Fibroblast of villous mesenchyme (primary cell): ENCODE results near the gene NKAIN2. TPM values are rescaled to one million over a fixed set of nuclear protein-coding genes. Genes with fewer than 3 reads are reported as not detected.

ENCODE experiments used
- DNase-seq: peaks from one replicate; pipeline ENCODE4 v3.0.0-alpha.2; 2010; ENCODE audit warnings: low read depth
- H3K4me3 ChIP-seq: 2 replicates; pipeline ENCODE4 v1.5.1; 2011; ENCODE audit warnings: low read depth, mild to moderate bottlenecking, low read length
- CTCF ChIP-seq: IDR thresholded peaks from 2 replicates; pipeline ENCODE4 v1.5.1; 2012; ENCODE audit warnings: low read depth, mild to moderate bottlenecking, low read length; ENCODE audit not compliant: insufficient read depth
- total RNA-seq: library from RNA; depleted of rRNA; stranded (reverse); fragments of >200 nt; gene quantifications from 2 replicates; pipeline ENCODE4 v1.2.3, GENCODE V29; 2012

Gene NKAIN2
- total RNA-seq, 1 donor, result not detected

- DNase-seq, result no peak
- no peak for TF ChIP-seq CTCF
- H3K4me3 ChIP-seq, result no peak overlapping the region
Measured at GRCh38 chr6:124027392-124027791, 223.7 kb downstream of the NKAIN2 start.

- H3K4me3 ChIP-seq, result no peak overlapping the region
- no peak for TF ChIP-seq CTCF
- no peak for DNase-seq
Measured at GRCh38 chr6:124028117-124028516, 224.5 kb downstream of the NKAIN2 start.

GRCh38 chr6:124029567-124029966 lies 225.9 kb downstream of the NKAIN2 start:
- DNase-seq, result no peak
- no peak overlapping the region for H3K4me3 ChIP-seq

GRCh38 chr6:124033501-124033900 lies 229.8 kb downstream of the NKAIN2 start:
- no peak for TF ChIP-seq CTCF
- H3K4me3 ChIP-seq, result no peak overlapping the region
- no peak for DNase-seq

More at GRCh38 chr6:124029567-124029966, 225.9 kb downstream of the NKAIN2 start:
- TF ChIP-seq CTCF, result no peak

- TF ChIP-seq CTCF, result no peak
- DNase-seq, result no peak
- no peak overlapping the region for H3K4me3 ChIP-seq
Measured at GRCh38 chr6:124036384-124036783, 232.7 kb downstream of the NKAIN2 start.

GRCh38 chr6:124040655-124041054 lies 237.0 kb downstream of the NKAIN2 start:
- no peak for TF ChIP-seq CTCF
- no peak overlapping the region for H3K4me3 ChIP-seq
- DNase-seq, result no peak

GRCh38 chr6:124052120-124052519 lies 248.5 kb downstream of the NKAIN2 start:
- no peak for DNase-seq
- no peak for TF ChIP-seq CTCF

More at GRCh38 chr6:124052120-124052519, 248.5 kb downstream of the NKAIN2 start:
- H3K4me3 ChIP-seq, result no peak overlapping the region
